SK-N-SH (cell line): ENCODE measurements around the gene DOK3. TPM values are rescaled to one million over a fixed set of nuclear protein-coding genes. Genes with fewer than 3 reads are reported as not detected.
A peak's percentile ranks its signal among the peaks of the same experiment; 100 is the strongest.

Experiments used
- CTCF ChIA-PET: fragments of 300-600, 350-600 bp; formaldehyde crosslinking; extraction: SDS; loops from one replicate; lab custom pipeline; 2021; lab: Yijun Ruan, JAX
- POLR2A ChIA-PET: fragments of 350-600 bp; sonication (Branson Sonifier 250); formaldehyde crosslinking; extraction: SDS; loops from one replicate; lab custom pipeline; 2020; ENCODE audit warnings: antibody characterized with exemption, inconsistent platforms; lab: Yijun Ruan, JAX
- DNase-seq: peaks from one replicate; pipeline ENCODE4 v3.0.0; 2012
- H2AFZ ChIP-seq: fragments of 200-600 bp; sonication (generic); 2 replicates; pipeline ENCODE4 v1.8.1; 2016; ENCODE audit warnings: antibody characterized with exemption, mild to moderate bottlenecking, low read depth
- H3F3A ChIP-seq: fragments of 200-600 bp; sonication (generic); replicated peaks from 2 replicates; pipeline ENCODE3; 2016; ENCODE audit warnings: antibody characterized with exemption, mild to moderate bottlenecking; ENCODE audit not compliant: insufficient read depth
- H3K27ac ChIP-seq, 2 experiments: fragments of 200-500 bp in 1 of 2; fragments of 200-600 bp in 1 of 2; sonication (Bioruptor generic) in 1 of 2; sonication (generic), shearing (Covaris generic) in 1 of 2; 2 replicates each; pipeline versions ENCODE4 v1.5.1 to v1.6.1; 2014 to 2016; ENCODE audit warnings: low read depth in 2 of 2, inconsistent platforms in 1 of 2, low read length in 1 of 2, mild to moderate bottlenecking in 1 of 2, mixed read lengths in 1 of 2
- H3K27me3 ChIP-seq: fragments of 200-600 bp; sonication (generic), shearing (Covaris generic); 2 replicates; pipeline ENCODE4 v1.6.1; 2016; ENCODE audit warnings: mixed run types; ENCODE audit not compliant: insufficient read depth
- H3K36me3 ChIP-seq, 2 experiments: fragments of 200-500 bp in 1 of 2; fragments of 200-600 bp in 1 of 2; sonication (Bioruptor generic) in 1 of 2; sonication (generic) in 1 of 2; replicated peaks in 1 of 2; 2 replicates each; pipeline versions ENCODE3 to v1.5.1; 2014 to 2016; ENCODE audit warnings: low read length in 1 of 2, mild to moderate bottlenecking in 1 of 2; ENCODE audit not compliant: insufficient read depth in 2 of 2, control insufficient read depth in 1 of 2
- H3K4me1 ChIP-seq, 2 experiments: fragments of 200-500 bp in 1 of 2; fragments of 200-600 bp in 1 of 2; sonication (Bioruptor generic) in 1 of 2; sonication (generic), shearing (Covaris generic) in 1 of 2; 2 replicates each; pipeline versions ENCODE4 v1.5.1 to v1.6.1; 2014 to 2016; ENCODE audit warnings: low read depth in 1 of 2, low read length in 1 of 2, mixed run types in 1 of 2; ENCODE audit not compliant: insufficient read depth in 2 of 2, control insufficient read depth in 1 of 2
- H3K4me2 ChIP-seq: fragments of 200-600 bp; sonication (generic), shearing (Covaris generic); 2 replicates; pipeline ENCODE4 v1.6.1; 2017; ENCODE audit warnings: mixed run types
- H3K4me3 ChIP-seq, 2 experiments: fragments of 200-500 bp in 1 of 2; fragments of 200-600 bp in 1 of 2; sonication (Bioruptor generic) in 1 of 2; sonication (generic), shearing (Covaris generic) in 1 of 2; 2 replicates each; pipeline versions ENCODE4 v1.5.1 to v1.8.1; 2014 to 2016; ENCODE audit warnings: low read depth in 2 of 2, inconsistent platforms in 1 of 2, low read length in 1 of 2, mild to moderate bottlenecking in 1 of 2, mixed read lengths in 1 of 2, moderate library complexity in 1 of 2
- H3K79me2 ChIP-seq: fragments of 200-600 bp; sonication (generic); 2 replicates; pipeline ENCODE4 v1.8.1; 2017; ENCODE audit warnings: mild to moderate bottlenecking; ENCODE audit not compliant: insufficient read depth
- H3K9ac ChIP-seq: fragments of 200-600 bp; sonication (generic); 2 replicates; pipeline ENCODE4 v1.6.1; 2017; ENCODE audit warnings: mixed run types
- H3K9me2 ChIP-seq: fragments of 200-600 bp; sonication (generic); 2 replicates; pipeline ENCODE4 v1.6.1; 2017; ENCODE audit warnings: mixed run types
- H3K9me3 ChIP-seq: fragments of 200-600 bp; sonication (generic); 2 replicates; pipeline ENCODE4 v1.6.1; 2017; ENCODE audit warnings: mixed run types, mild to moderate bottlenecking, moderate library complexity
- H4K20me1 ChIP-seq: fragments of 200-600 bp; sonication (generic); 2 replicates; pipeline ENCODE4 v1.6.1; 2017; ENCODE audit warnings: mild to moderate bottlenecking, mixed run types; ENCODE audit not compliant: insufficient read depth
- EP300 ChIP-seq, 2 experiments: IDR thresholded peaks; 2 replicates each; pipeline versions ENCODE4 v1.4.0 to v1.6.1; 2012; ENCODE audit warnings: borderline replicate concordance in 1 of 2, low read depth in 1 of 2, low read length in 1 of 2
- JUND ChIP-seq: IDR thresholded peaks from 2 replicates; pipeline ENCODE4 v1.4.0; 2012
- MXI1 ChIP-seq: IDR thresholded peaks from 2 replicates; pipeline ENCODE4 v1.6.1; 2012; ENCODE audit warnings: mild to moderate bottlenecking, low read depth, low read length, improper control_type of control experiment
- RAD21 ChIP-seq: IDR thresholded peaks from 2 replicates; pipeline ENCODE4 v1.6.1; 2012; ENCODE audit warnings: mild to moderate bottlenecking, low read length
- RFX5 ChIP-seq: IDR thresholded peaks from 2 replicates; pipeline ENCODE4 v1.6.1; 2012; ENCODE audit warnings: mild to moderate bottlenecking, improper control_type of control experiment, low read length
- SMC3 ChIP-seq: IDR thresholded peaks from 2 replicates; pipeline ENCODE4 v1.6.1; 2012; ENCODE audit warnings: low read depth, low read length, improper control_type of control experiment
- WGBS: methylation state at CpG from one replicate; pipeline ENCODE4 v1.1.6; 2017; ENCODE audit warnings: low lambda C conversion rate; 5-methylcytosine and 5-hydroxymethylcytosine counted together
- polyA plus RNA-seq, 3 experiments: library from polyadenylated mRNA; depleted of rRNA; stranded (reverse); fragments of >200 nt; gene quantifications; 2 replicates each; pipeline ENCODE4 v1.2.3, GENCODE V29; 2012
- TF ChIP-seq, protein P1 (sequence below): IDR thresholded peaks from 2 replicates; pipeline ENCODE4 v1.4.0; 2012; ENCODE audit warnings: low read depth, borderline replicate concordance
- TF ChIP-seq, protein P2 (sequence below): fragments of 200-600 bp; sonication (generic); IDR thresholded peaks from 2 replicates; pipeline ENCODE4 v1.6.1; 2017; ENCODE audit warnings: antibody characterized with exemption, mild to moderate bottlenecking, moderate library complexity

DOK3 gene
- polyA plus RNA-seq, 1 of the 3 experiments (the other 2 are of a cell fraction): 2.2 TPM

DNA sequence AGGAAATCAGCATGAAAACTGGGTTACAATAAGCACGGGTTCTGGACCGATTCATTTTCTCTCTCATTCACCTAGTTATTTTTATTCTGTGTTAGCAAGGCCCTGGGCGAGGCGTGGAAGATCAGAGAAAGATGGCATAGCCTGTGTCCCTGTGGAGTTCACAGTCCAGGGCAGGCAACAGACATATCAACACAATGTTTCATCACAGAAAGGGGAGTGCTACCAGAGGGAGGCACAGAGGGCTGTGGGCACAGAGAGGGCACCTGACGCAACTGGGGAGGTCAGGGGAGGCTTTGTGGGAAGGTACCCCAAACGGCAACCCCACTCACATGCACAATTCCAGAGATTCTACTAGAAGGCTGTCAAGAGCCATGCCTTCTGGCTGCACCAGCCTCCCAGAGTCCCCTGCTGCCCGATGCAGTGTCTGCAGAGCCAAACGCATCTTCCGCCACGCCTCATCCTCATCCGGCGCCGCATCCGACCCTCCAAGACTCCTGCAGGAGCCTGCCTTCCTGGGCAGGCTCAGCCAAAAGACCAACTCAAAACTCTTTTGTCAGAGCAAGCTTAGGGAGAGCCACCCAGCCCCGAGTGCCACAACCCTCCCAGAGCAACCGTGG lies 43.3 kb upstream of the DOK3 start:
- POLR2A ChIA-PET: no interaction called here
- no peak overlapping the region for H2AFZ ChIP-seq
- WGBS: 47% methylated on average over 16 of the region's 16 CpGs

DNA sequence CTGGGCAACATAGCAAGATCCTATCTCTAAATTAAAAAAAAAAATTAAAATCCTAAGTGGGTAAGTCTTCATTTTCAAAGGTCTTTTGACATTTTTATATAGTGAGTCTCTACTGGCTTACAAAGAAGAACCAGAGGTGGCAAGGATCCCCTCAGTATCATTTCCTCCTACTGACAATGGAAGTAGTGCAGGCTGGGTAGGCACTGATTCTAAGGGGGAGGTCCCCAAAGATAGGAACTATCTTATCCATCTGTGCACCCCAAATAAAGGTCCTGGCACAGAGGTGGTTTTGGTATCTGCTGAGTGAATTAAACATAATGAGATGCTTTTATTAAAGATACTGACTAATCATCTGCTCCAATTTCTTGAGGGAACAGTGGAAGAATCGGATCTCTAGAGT lies 40.5 kb upstream of the DOK3 start:
- ChIA-PET CTCF (interaction anchor here (1.4 kb wide), 1 partner anchor 49 kb away, joined by 3 read pairs; no protein-coding TSS in a partner anchor), POLR2A (no interaction called here)
- 100% methylated on average over 1 of the region's 1 CpG for WGBS

More for the DNA sequence above, 43.3 kb upstream of the DOK3 start:
- Histone ChIP-seq H3K9ac (peak overlapping the region; percentile 78), H3K27me3 (no peaks in the 10 kb centered on the region), H3K27ac (peak overlapping the region in 1 of 2 experiments; percentile 29; a peak in 3 of 4 replicates), H3K79me2 (peaks cover 62% of the 10 kb centered on the region), H3K4me3 (peak overlapping the region; percentile 93 to 94), H3K36me3 (peaks cover 12 to 19% of the 10 kb centered on the region in 2 experiments), H3K9me3 (no peaks in the 10 kb centered on the region), H3K4me2 (peak overlapping the region; percentile 99), H3K4me1 (peaks cover 0 to 21% of the 10 kb centered on the region in 2 experiments; a peak in 2 of 4 replicates), H3K9me2 (no peaks in the 10 kb centered on the region), H4K20me1 (peaks cover 53% of the 10 kb centered on the region), H3F3A (peaks cover 6% of the 10 kb centered on the region)
- TF ChIP-seq MXI1: peak; percentile 71; the same call in 1 of the 2 replicates
- TF ChIP-seq SMC3: no peak
- CTCF ChIA-PET: interaction anchor here (1.4 kb wide), 1 partner anchor 37 kb away, joined by 3 read pairs; no protein-coding TSS in a partner anchor
- DNase-seq: peak; percentile 54

More for the DNA sequence above, 40.5 kb upstream of the DOK3 start:
- H3K9me3 ChIP-seq: no peaks in the 10 kb centered on the region
- no peak overlapping the region for H3K4me2 ChIP-seq
- H3K79me2 ChIP-seq: peaks cover 80% of the 10 kb centered on the region
- no peak overlapping the region for H3K9ac ChIP-seq
- no peak for DNase-seq
- peaks cover 75% of the 10 kb centered on the region for H4K20me1 ChIP-seq
- TF ChIP-seq EP300 (IDR thresholded peaks at IDR 0.05; ENCODE audit: borderline replicate concordance in 1 of 2, low read depth in 1 of 2, low read length in 1 of 2) (no peak), JUND (no peak), RAD21 (no peak), RFX5 (no peak)
- TF ChIP-seq, protein P1, sequence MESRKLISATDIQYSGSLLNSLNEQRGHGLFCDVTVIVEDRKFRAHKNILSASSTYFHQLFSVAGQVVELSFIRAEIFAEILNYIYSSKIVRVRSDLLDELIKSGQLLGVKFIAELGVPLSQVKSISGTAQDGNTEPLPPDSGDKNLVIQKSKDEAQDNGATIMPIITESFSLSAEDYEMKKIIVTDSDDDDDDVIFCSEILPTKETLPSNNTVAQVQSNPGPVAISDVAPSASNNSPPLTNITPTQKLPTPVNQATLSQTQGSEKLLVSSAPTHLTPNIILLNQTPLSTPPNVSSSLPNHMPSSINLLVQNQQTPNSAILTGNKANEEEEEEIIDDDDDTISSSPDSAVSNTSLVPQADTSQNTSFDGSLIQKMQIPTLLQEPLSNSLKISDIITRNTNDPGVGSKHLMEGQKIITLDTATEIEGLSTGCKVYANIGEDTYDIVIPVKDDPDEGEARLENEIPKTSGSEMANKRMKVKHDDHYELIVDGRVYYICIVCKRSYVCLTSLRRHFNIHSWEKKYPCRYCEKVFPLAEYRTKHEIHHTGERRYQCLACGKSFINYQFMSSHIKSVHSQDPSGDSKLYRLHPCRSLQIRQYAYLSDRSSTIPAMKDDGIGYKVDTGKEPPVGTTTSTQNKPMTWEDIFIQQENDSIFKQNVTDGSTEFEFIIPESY: no peak
- TF ChIP-seq, protein P2, sequence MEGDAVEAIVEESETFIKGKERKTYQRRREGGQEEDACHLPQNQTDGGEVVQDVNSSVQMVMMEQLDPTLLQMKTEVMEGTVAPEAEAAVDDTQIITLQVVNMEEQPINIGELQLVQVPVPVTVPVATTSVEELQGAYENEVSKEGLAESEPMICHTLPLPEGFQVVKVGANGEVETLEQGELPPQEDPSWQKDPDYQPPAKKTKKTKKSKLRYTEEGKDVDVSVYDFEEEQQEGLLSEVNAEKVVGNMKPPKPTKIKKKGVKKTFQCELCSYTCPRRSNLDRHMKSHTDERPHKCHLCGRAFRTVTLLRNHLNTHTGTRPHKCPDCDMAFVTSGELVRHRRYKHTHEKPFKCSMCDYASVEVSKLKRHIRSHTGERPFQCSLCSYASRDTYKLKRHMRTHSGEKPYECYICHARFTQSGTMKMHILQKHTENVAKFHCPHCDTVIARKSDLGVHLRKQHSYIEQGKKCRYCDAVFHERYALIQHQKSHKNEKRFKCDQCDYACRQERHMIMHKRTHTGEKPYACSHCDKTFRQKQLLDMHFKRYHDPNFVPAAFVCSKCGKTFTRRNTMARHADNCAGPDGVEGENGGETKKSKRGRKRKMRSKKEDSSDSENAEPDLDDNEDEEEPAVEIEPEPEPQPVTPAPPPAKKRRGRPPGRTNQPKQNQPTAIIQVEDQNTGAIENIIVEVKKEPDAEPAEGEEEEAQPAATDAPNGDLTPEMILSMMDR: no peak
- H3K9me2 ChIP-seq: no peaks in the 10 kb centered on the region
- peaks cover 12 to 19% of the 10 kb centered on the region in 2 experiments for H3K36me3 ChIP-seq
- H3F3A ChIP-seq: peaks cover 25% of the 10 kb centered on the region
- peaks cover 10 to 33% of the 10 kb centered on the region in 2 experiments for H3K4me1 ChIP-seq
- H3K27me3 ChIP-seq: no peaks in the 10 kb centered on the region
- H3K27ac ChIP-seq: no peak overlapping the region
- H3K4me3 ChIP-seq: no peak overlapping the region
- no peak overlapping the region for H2AFZ ChIP-seq
